SHP77 (cell line): ENCODE results near the gene PDLIM5.
"Not testable (repeated sequence)": the region's sequence is repeated elsewhere in the genome, so short reads cannot be mapped to it uniquely, and the experiment has no call there.

Experiments used
- DNase-seq, 2 experiments: peaks; one replicate each; lab custom pipeline; 2025; lab: John Stamatoyannopoulos, UW

The PDLIM5 gene

GRCh38 chr4:94650690-94651089, 198.9 kb downstream of the PDLIM5 start:
- no peak for DNase-seq

GRCh38 chr4:94653095-94653649, 201.4 kb downstream of the PDLIM5 start:
- DNase-seq, result no peak

GRCh38 chr4:94653984-94654609, 202.4 kb downstream of the PDLIM5 start:
- no peak for DNase-seq

- no peak for DNase-seq
Measured at GRCh38 chr4:94654714-94655113, 203.0 kb downstream of the PDLIM5 start.

GRCh38 chr4:94660614-94661013, 208.9 kb downstream of the PDLIM5 start:
- no peak for DNase-seq

- not testable (repeated sequence) for DNase-seq
Measured at GRCh38 chr4:94665021-94665420, 213.3 kb downstream of the PDLIM5 start.

GRCh38 chr4:94665500-94666404, 214.0 kb downstream of the PDLIM5 start:
- no peak for DNase-seq

- no peak for DNase-seq
Measured at GRCh38 chr4:94668724-94669123, 217.0 kb downstream of the PDLIM5 start.

GRCh38 chr4:94669672-94670664, 218.2 kb downstream of the PDLIM5 start:
- no peak for DNase-seq

GRCh38 chr4:94671113-94671512, 219.4 kb downstream of the PDLIM5 start:
- DNase-seq, result no peak

GRCh38 chr4:94673961-94674360, 222.2 kb downstream of the PDLIM5 start:
- DNase-seq, result no peak

- DNase-seq, result no peak
Measured at GRCh38 chr4:94676970-94677369, 225.2 kb downstream of the PDLIM5 start.

- no peak for DNase-seq
Measured at GRCh38 chr4:94678896-94679295, 227.2 kb downstream of the PDLIM5 start.

GRCh38 chr4:94680176-94680862, 228.6 kb downstream of the PDLIM5 start:
- DNase-seq, result no peak

GRCh38 chr4:94686086-94686485, 234.3 kb downstream of the PDLIM5 start:
- no peak for DNase-seq

GRCh38 chr4:94689155-94689860, 237.6 kb downstream of the PDLIM5 start:
- DNase-seq, result no peak

GRCh38 chr4:94690851-94691254, 239.1 kb downstream of the PDLIM5 start:
- no peak for DNase-seq

- DNase-seq, result no peak
Measured at GRCh38 chr4:94691552-94691951, 239.8 kb downstream of the PDLIM5 start.

GRCh38 chr4:94695384-94695783, 243.6 kb downstream of the PDLIM5 start:
- no peak for DNase-seq

GRCh38 chr4:94698187-94698586, 246.4 kb downstream of the PDLIM5 start:
- no peak for DNase-seq

GRCh38 chr4:94700298-94700697, 248.6 kb downstream of the PDLIM5 start:
- DNase-seq, result no peak
